Activated T-cell treated with anti-CD3 and anti-CD28 coated beads for 1 hour (primary cell): ENCODE measurements around the gene MAGI1.

Experiments
- DNase-seq: peaks from one replicate; pipeline ENCODE4 v3.0.0-alpha.2; 2020; ENCODE audit warnings: low read depth

The MAGI1 gene

GRCh38 chr3:65944252-65944651, 94.5 kb downstream of the MAGI1 start:
- DNase-seq, result no peak

- DNase-seq, result no peak
Measured at GRCh38 chr3:65939801-65940246, 98.9 kb downstream of the MAGI1 start.

- DNase-seq, result no peak
Measured at GRCh38 chr3:65939184-65939583, 99.5 kb downstream of the MAGI1 start.

GRCh38 chr3:65938676-65939075, 100.0 kb downstream of the MAGI1 start:
- DNase-seq, result no peak

- no peak for DNase-seq
Measured at GRCh38 chr3:65938147-65938546, 100.6 kb downstream of the MAGI1 start.

GRCh38 chr3:65936908-65937638, 101.6 kb downstream of the MAGI1 start:
- no peak for DNase-seq

- DNase-seq, result no peak
Measured at GRCh38 chr3:65935724-65936123, 103.0 kb downstream of the MAGI1 start.

- DNase-seq, result no peak
Measured at GRCh38 chr3:65930648-65931047, 108.1 kb downstream of the MAGI1 start.

- DNase-seq, result no peak
Measured at GRCh38 chr3:65928110-65928509, 110.6 kb downstream of the MAGI1 start.

GRCh38 chr3:65927576-65927975, 111.1 kb downstream of the MAGI1 start:
- no peak for DNase-seq

- DNase-seq, result no peak
Measured at GRCh38 chr3:65925254-65925954, 113.3 kb downstream of the MAGI1 start.

GRCh38 chr3:65924762-65925161, 114.0 kb downstream of the MAGI1 start:
- DNase-seq, result no peak

- DNase-seq, result no peak
Measured at GRCh38 chr3:65922441-65922840, 116.3 kb downstream of the MAGI1 start.

GRCh38 chr3:65919826-65920225, 118.9 kb downstream of the MAGI1 start:
- DNase-seq, result no peak

- no peak for DNase-seq
Measured at GRCh38 chr3:65915477-65915876, 123.2 kb downstream of the MAGI1 start.

- no peak for DNase-seq
Measured at GRCh38 chr3:65914740-65915367, 123.9 kb downstream of the MAGI1 start.

- no peak for DNase-seq
Measured at GRCh38 chr3:65914032-65914739, 124.5 kb downstream of the MAGI1 start.

GRCh38 chr3:65912647-65913046, 126.1 kb downstream of the MAGI1 start:
- no peak for DNase-seq

- no peak for DNase-seq
Measured at GRCh38 chr3:65908588-65908987, 130.1 kb downstream of the MAGI1 start.

- DNase-seq, result no peak
Measured at GRCh38 chr3:65907232-65908130, 131.2 kb downstream of the MAGI1 start.

- no peak for DNase-seq
Measured at GRCh38 chr3:65905771-65906170, 132.9 kb downstream of the MAGI1 start.
